ENCODE results near the gene TMEM234. TPM values are rescaled to one million over a fixed set of nuclear protein-coding genes. Genes with fewer than 3 reads are reported as not detected.

The TMEM234 gene
- total RNA-seq, 1 donor from 2014 or later = 27.9 TPM

DNA sequence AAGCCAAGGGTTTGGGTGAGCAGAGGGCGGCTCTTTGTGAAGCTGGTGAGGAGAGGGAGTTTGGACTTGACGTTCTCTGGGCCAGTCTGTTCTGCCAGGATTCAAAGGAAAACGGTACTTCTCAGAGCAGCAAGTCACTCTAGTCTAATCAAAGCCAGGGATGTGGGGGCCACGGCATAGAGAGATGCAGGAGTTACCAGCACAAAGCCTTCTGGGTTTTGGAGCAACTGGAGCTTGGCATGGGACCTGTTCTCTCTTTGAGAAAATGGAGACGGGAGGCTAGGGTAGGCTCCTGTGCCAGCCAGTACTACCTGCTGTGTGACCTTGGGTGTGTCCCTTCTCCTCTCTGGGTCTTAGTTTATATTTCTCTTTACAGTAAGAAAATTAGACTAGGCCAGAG is 40.6 kb downstream of the TMEM234 start:
- Mint-ChIP-seq H3K9me3 (ENCODE audit: unreplicated experiment) (no peaks in the 10 kb centered on the region), H3K27ac (ENCODE audit: unreplicated experiment) (peak overlapping the region; percentile 97)

DNA sequence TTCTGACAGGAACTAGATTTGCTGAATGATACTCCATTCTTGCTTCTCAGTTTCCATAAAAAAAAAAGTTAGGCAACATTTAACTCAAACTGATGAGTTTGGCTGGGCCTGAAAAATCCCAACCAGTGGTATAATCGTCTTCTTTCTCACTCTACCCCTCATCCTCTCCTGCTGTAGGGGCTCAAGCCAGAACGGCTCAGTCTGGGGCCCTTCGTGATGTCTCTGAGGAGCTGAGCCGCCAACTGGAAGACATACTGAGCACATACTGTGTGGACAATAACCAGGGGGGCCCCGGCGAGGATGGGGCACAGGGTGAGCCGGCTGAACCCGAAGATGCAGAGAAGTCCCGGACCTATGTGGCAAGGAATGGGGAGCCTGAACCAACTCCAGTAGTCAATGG is 41.1 kb downstream of the TMEM234 start:
- H3K9me3 Mint-ChIP-seq (ENCODE audit: unreplicated experiment) = no peaks in the 10 kb centered on the region
- peak overlapping the region; percentile 88 for H3K4me3 Mint-ChIP-seq (ENCODE audit: unreplicated experiment)
- H3K27ac Mint-ChIP-seq (ENCODE audit: unreplicated experiment) = peak overlapping the region; percentile 97
- H3K4me1 Mint-ChIP-seq (ENCODE audit: unreplicated experiment) = peaks cover 46% of the 10 kb centered on the region
- TF ChIP-seq, protein P1, sequence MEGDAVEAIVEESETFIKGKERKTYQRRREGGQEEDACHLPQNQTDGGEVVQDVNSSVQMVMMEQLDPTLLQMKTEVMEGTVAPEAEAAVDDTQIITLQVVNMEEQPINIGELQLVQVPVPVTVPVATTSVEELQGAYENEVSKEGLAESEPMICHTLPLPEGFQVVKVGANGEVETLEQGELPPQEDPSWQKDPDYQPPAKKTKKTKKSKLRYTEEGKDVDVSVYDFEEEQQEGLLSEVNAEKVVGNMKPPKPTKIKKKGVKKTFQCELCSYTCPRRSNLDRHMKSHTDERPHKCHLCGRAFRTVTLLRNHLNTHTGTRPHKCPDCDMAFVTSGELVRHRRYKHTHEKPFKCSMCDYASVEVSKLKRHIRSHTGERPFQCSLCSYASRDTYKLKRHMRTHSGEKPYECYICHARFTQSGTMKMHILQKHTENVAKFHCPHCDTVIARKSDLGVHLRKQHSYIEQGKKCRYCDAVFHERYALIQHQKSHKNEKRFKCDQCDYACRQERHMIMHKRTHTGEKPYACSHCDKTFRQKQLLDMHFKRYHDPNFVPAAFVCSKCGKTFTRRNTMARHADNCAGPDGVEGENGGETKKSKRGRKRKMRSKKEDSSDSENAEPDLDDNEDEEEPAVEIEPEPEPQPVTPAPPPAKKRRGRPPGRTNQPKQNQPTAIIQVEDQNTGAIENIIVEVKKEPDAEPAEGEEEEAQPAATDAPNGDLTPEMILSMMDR (IDR thresholded peaks at IDR 0.05) = no peak
- DNase-seq (ENCODE audit: extremely low spot score, unreplicated experiment) = no peak
- no peaks in the 10 kb centered on the region for H3K27me3 Mint-ChIP-seq (ENCODE audit: unreplicated experiment)
- H3K36me3 Mint-ChIP-seq (ENCODE audit: unreplicated experiment) = peaks cover 24% of the 10 kb centered on the region

More for the DNA sequence above, 40.6 kb downstream of the TMEM234 start:
- peaks cover 51% of the 10 kb centered on the region for H3K4me1 Mint-ChIP-seq (ENCODE audit: unreplicated experiment)
- peak overlapping the region; percentile 88 for H3K4me3 Mint-ChIP-seq (ENCODE audit: unreplicated experiment)
- TF ChIP-seq, protein P1 (IDR thresholded peaks at IDR 0.05) = no peak
- no peak for DNase-seq (ENCODE audit: extremely low spot score, unreplicated experiment)
- H3K27me3 Mint-ChIP-seq (ENCODE audit: unreplicated experiment) = no peaks in the 10 kb centered on the region
- peaks cover 29% of the 10 kb centered on the region for H3K36me3 Mint-ChIP-seq (ENCODE audit: unreplicated experiment)

DNA sequence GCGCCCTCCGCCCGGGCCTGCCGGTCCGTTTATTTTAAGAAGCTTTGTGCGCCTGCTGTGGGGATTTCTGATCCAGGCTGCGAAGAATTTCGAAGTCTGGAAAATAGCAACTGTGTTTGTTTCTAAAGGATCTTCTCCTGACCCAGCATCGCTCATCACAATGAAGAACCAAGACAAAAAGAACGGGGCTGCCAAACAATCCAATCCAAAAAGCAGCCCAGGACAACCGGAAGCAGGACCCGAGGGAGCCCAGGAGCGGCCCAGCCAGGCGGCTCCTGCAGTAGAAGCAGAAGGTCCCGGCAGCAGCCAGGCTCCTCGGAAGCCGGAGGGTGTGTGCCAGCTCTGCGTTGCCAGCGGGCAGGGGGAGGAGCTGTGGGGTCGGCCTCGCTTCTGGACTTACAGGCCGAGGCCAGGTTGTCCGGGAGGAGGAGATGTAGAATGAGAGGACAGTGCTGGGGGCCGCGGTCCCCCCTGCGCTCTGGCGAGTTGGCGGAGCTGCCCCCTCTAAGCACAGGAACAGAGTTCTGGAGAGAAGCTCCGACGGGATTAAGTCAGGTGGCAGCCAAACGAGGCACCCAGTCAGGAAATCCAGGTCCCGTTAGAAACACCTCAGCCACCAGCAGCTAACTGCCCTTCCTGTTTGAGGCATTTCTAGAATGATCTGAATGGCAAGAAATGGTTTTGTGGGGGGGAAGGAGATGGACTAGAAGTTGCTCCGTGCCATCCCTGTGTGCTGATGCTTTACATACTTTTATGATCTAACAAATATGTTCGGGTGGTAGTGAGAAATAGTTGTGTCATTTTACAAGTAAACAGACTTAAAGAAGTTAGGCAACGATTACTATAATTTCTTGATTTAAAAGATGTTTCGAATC is 41.7 kb downstream of the TMEM234 start:
- peak overlapping the region; percentile 88 for H3K4me3 Mint-ChIP-seq (ENCODE audit: unreplicated experiment)
- DNase-seq (ENCODE audit: extremely low spot score, unreplicated experiment) = peak; percentile 90
- no peaks in the 10 kb centered on the region for H3K27me3 Mint-ChIP-seq (ENCODE audit: unreplicated experiment)
- no peaks in the 10 kb centered on the region for H3K9me3 Mint-ChIP-seq (ENCODE audit: unreplicated experiment)
- peak overlapping the region; percentile 97 for H3K27ac Mint-ChIP-seq (ENCODE audit: unreplicated experiment)
- TF ChIP-seq, protein P1 (IDR thresholded peaks at IDR 0.05) = no peak
- H3K36me3 Mint-ChIP-seq (ENCODE audit: unreplicated experiment) = peaks cover 23% of the 10 kb centered on the region
- H3K4me1 Mint-ChIP-seq (ENCODE audit: unreplicated experiment) = peaks cover 44% of the 10 kb centered on the region

DNA sequence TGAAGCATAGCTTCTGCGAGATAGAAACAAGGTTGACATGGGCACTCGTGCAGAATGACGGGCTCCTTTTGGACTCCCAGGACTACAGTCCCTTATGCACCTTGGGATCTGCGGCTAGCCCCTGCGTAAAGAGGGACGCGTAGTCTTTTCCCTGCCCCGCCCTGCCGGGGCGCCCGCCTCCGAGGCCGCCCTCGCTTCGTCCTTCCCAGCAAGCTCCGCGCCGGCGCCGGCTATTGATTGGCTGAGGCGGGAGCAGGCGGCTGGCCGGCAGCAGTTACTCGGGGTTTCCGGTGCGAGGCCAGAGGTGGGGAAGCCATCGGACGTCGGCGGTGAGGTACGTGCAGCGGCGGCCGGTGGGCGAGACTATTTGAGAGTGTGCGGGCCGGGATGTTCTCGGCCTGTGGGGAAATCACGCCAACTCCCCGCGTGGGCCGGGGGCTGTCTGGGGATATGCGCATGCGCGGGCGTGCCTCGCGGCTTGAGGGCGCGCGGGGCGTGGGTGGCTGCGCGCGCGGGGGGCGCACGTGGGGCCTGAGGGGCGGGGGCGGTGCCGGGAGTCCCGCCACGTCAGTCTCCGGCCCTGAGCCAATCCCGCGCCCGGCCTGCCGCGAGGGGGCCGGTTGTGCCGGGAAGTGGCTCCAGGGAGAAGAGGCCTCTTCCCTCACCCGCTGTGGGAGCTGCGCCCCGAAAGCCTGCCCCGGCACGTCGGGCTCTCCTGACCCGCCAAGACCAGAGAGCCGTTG is 42.5 kb downstream of the TMEM234 start, which contains the start of gene TXLNA:
Gene TXLNA (plus strand): TSS at position 233 of the 743 bp plus-strand sequence. CDS start 671 bp downstream, outside the sequence.
- Mint-ChIP-seq H3K4me1 (ENCODE audit: unreplicated experiment) (peaks cover 38% of the 10 kb centered on the region), H3K27me3 (ENCODE audit: unreplicated experiment) (no peaks in the 10 kb centered on the region), H3K27ac (ENCODE audit: unreplicated experiment) (peak within 1 kb of the TSS; percentile 98), H3K9me3 (ENCODE audit: unreplicated experiment) (no peaks in the 10 kb centered on the region), H3K4me3 (ENCODE audit: unreplicated experiment) (peak within 1 kb of the TSS; percentile 89), H3K36me3 (ENCODE audit: unreplicated experiment) (peaks cover 19% of the 10 kb centered on the region)
- peak; percentile 97 for DNase-seq (ENCODE audit: extremely low spot score, unreplicated experiment)
- TF ChIP-seq, protein P1 (IDR thresholded peaks at IDR 0.05) = no peak

DNA sequence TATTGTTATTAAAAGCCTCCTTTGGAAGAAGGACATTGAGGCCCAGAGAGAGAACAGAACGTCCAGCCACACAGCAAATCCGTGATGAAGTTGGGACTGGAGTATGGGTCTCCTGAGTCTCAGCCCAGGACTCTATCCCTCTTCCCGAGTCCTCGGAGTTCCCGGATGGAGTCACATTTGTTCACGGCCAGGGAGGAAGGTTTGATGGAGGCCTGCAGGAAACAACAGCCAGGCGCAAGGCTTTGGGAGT is 43.0 kb downstream of the TMEM234 start:
- H3K9me3 Mint-ChIP-seq (ENCODE audit: unreplicated experiment) = no peaks in the 10 kb centered on the region
- peaks cover 34% of the 10 kb centered on the region for H3K4me1 Mint-ChIP-seq (ENCODE audit: unreplicated experiment)

More for the DNA sequence above, 43.0 kb downstream of the TMEM234 start:
- no peak for DNase-seq (ENCODE audit: extremely low spot score, unreplicated experiment)
- H3K27me3 Mint-ChIP-seq (ENCODE audit: unreplicated experiment) = no peaks in the 10 kb centered on the region
- TF ChIP-seq, protein P1 (IDR thresholded peaks at IDR 0.05) = no peak
- peak overlapping the region; percentile 98 for H3K27ac Mint-ChIP-seq (ENCODE audit: unreplicated experiment)
- peak overlapping the region; percentile 89 for H3K4me3 Mint-ChIP-seq (ENCODE audit: unreplicated experiment)
- H3K36me3 Mint-ChIP-seq (ENCODE audit: unreplicated experiment) = peaks cover 17% of the 10 kb centered on the region

All from osteocyte (in vitro differentiated cells).